ENCODE data around the gene STK32C. TPM values are rescaled to one million over a fixed set of nuclear protein-coding genes. Genes with fewer than 3 reads are reported as not detected.

STK32C gene
- total RNA-seq, 4 donors from 2014 or later, result 4.8 to 6.4 (median 5.7) TPM

DNA sequence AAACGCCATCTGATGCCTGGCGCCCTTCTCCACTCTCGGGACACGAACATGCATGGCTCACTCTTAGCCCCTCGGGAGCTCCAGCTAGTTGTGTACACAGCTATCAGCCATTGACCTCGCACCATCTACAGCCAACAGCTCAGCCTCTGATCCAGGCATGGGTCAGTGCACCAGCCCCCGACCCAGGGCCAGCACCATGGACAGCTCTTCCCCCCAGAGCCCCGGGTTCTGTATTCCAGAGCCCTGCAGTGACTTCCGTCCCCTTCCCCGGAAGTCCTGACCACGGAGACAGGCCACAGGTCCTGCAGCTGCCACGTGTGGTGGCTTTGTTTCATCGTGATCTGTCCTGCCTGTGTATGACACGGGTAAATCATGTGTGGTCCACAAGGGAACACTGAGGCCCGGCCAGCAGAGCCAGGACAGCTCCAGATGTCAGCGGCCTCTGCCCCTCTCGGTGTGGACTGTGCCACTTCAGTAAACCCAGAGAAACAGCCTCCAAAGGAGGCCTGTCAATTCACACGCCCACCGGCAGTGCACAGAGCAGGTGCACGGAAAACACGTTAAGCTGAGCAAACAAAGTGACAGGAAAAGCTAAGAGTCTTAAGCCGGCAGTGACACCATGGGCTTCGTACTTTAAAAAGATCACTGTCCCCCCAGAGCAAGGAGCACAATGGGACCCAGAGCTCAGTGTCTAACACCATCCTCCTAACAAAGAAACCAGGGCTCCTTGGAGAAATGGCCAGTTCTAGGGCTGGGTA is 13.0 kb downstream of the STK32C start:
- intact Hi-C loops (cut with DNase I; ENCODE audit: low total_unique reads), result no loop called here
- peak in 1 of 2 donors; percentile 40 for DNase-seq (ENCODE audit: low spot score in 2 of 2)
- TF ChIP-seq POLR2A (IDR thresholded peaks at IDR 0.05), result no peak
- TF ChIP-seq, protein P1, sequence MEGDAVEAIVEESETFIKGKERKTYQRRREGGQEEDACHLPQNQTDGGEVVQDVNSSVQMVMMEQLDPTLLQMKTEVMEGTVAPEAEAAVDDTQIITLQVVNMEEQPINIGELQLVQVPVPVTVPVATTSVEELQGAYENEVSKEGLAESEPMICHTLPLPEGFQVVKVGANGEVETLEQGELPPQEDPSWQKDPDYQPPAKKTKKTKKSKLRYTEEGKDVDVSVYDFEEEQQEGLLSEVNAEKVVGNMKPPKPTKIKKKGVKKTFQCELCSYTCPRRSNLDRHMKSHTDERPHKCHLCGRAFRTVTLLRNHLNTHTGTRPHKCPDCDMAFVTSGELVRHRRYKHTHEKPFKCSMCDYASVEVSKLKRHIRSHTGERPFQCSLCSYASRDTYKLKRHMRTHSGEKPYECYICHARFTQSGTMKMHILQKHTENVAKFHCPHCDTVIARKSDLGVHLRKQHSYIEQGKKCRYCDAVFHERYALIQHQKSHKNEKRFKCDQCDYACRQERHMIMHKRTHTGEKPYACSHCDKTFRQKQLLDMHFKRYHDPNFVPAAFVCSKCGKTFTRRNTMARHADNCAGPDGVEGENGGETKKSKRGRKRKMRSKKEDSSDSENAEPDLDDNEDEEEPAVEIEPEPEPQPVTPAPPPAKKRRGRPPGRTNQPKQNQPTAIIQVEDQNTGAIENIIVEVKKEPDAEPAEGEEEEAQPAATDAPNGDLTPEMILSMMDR (IDR thresholded peaks at IDR 0.05), result no peak
- 78 to 87% methylated on average over 22 to 23 of the region's 23 CpGs for WGBS, 2 donors
- no peak overlapping the region for H3K4me3 ChIP-seq (ENCODE audit: low read depth, poor library complexity, severe bottlenecking)

DNA sequence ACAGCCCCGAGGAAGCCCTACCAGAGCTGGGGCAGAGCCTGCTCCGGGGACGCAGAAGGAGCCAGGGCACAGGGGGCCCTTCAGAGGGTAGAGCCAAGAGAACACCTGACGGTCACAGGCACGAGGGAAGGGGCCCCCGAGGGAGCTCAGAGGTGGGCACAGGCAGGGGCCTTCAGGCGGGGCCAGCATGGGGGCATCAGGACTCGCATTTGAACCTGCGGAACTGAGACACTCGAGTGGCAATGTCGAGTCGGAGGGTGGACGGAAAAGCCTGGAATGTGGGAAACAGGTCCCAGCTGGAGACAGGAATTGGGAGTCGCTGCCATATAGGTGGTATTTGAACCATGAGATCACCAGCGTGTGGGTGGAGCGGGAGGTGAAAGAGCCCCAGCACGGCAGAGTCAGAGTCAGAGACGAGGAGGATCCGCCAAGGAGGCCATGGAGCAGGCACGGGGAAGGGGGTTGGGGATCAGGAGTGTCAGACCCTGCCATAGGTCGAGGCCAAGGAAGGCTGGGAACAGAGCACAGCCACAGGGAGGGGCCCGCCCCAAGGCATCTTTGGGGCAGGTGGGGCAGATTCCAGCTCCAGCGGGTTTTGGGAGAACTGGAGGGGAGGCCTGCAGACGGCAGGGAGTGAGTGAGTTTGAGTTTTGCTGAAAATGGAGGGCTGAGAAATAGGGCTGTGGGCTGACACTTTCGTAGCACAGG is 13.8 kb downstream of the STK32C start:
- no peak for TF ChIP-seq POLR2A (IDR thresholded peaks at IDR 0.05)
- TF ChIP-seq, protein P1 (IDR thresholded peaks at IDR 0.05), result no peak
- H3K4me3 ChIP-seq (ENCODE audit: low read depth, poor library complexity, severe bottlenecking), result no peak overlapping the region
- peak in 1 of 2 donors; percentile 78 for DNase-seq (ENCODE audit: low spot score in 2 of 2)
- intact Hi-C loops (cut with DNase I; ENCODE audit: low total_unique reads), result no loop called here
- WGBS, 2 donors, result 67 to 72% methylated on average over 25 of the region's 25 CpGs

DNA sequence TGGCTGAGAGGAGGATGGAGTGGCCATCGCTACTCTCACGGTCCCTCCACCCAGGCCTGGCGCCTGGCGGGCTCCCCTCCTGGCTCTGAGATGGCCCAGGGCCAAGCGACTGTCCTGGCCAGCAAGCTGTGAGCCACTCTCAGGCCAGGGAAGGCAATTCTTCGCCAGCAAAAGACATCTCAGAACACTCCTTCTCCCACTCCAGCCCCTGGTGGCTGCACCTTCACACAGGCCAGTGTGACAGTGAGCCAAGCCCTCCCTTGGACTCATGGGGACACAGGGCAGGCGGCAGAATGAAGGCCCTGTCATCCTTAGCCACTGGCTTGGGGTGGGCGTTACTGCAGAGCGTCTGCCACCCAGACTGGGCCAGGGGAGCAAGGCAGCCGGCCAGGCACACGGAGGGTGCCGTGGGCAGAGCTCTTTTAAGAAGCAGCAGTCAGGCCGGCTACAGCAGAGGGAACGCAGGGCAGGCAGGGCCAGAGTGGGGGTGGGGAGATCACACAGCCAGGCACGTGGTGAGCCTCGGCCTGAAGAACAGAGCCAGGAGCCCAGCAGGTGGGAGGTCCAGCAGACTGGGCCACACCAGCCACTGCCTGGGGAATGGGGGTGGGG is 14.4 kb downstream of the STK32C start:
- intact Hi-C loops (cut with DNase I; ENCODE audit: low total_unique reads), result no loop called here
- 56 to 61% methylated on average over 15 to 16 of the region's 16 CpGs for WGBS, 2 donors
- DNase-seq (ENCODE audit: low spot score in 2 of 2), result no peak
- no peak overlapping the region for H3K4me3 ChIP-seq (ENCODE audit: low read depth, poor library complexity, severe bottlenecking)
- TF ChIP-seq, protein P1 (IDR thresholded peaks at IDR 0.05), result no peak
- TF ChIP-seq POLR2A (IDR thresholded peaks at IDR 0.05), result no peak

DNA sequence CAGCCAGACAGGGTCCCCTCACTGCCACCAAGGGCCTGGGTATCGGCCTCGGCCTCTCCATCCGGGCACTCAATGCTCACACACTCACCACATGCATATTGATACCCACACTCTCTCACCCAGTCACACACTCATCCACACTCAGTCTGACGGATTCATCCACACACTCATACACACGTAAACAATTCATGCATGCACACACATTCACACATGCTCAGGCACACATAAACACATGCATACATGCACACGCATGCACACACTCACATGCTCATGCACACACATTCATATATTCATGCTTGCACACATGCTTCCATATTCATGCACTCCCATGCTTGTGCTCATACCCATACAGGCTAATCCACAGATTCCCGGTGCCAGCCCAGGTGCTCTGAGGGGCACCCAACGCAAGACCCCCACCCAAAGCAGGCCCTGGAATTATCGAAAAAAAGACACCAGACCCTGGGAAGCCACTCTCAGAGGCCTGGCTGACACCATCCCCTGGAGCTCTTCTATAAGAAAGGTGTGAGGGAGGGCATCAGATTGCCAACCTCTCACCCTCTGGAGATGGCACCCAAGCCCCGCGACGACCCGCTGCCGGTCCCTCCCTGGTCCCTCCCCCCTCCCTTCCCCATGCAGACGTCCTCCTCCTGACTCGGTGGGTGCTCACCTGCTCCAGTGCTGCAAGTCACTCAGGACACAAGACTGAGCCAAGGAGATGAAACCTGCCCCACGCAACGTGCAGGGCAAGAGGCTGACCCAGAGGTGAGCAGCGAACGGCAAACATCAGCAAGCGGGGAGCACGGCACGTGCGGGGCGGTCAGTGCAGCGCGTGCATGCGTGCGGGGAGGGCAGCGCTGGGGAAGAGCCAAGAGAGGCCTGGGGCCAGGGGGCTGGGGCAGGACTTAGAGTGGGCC is 15.2 kb downstream of the STK32C start:
- intact Hi-C loops (cut with DNase I; ENCODE audit: low total_unique reads), result no loop called here
- 86 to 90% methylated on average over 30 of the region's 30 CpGs for WGBS, 2 donors
- no peak for DNase-seq (ENCODE audit: low spot score in 2 of 2)
- no peak overlapping the region for H3K4me3 ChIP-seq (ENCODE audit: low read depth, poor library complexity, severe bottlenecking)
- TF ChIP-seq, protein P1 (IDR thresholded peaks at IDR 0.05), result no peak
- TF ChIP-seq POLR2A (IDR thresholded peaks at IDR 0.05), result no peak

DNA sequence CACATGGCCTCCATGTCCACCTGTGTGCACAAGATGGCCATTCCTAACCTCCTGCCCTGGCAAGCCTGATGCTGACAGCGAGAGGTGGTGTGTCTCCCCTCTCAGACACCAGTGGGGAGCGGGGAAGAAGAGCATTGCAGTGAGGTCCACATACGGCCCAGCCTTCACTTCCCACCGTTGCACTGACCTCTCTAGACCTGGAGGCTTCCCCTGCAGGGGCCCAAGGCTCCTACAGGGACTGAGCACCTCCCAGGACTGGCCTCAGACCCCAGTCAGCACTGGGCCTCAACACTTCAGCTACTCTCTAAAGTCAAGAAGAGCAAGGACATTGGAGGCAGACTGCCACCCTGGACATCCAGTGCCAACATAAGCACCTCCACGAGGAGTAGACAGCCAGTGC is 15.9 kb downstream of the STK32C start:
- intact Hi-C loops (cut with DNase I; ENCODE audit: low total_unique reads), result no loop called here
- DNase-seq (ENCODE audit: low spot score in 2 of 2), result no peak
- H3K4me3 ChIP-seq (ENCODE audit: low read depth, poor library complexity, severe bottlenecking), result no peak overlapping the region
- no peak for TF ChIP-seq POLR2A (IDR thresholded peaks at IDR 0.05)
- TF ChIP-seq, protein P1 (IDR thresholded peaks at IDR 0.05), result no peak
- WGBS, 2 donors, result 76 to 88% methylated on average over 5 of the region's 5 CpGs
